Common myeloid progenitor, CD34-positive (primary cell): ENCODE data around the gene IKBKE.

Experiments
- CTCF ChIA-PET: fragments of 350-600 bp; sonication (Branson Sonifier 250); formaldehyde crosslinking; loops from one replicate; lab custom pipeline; 2021; ENCODE audit warnings: antibody characterized with exemption; lab: Charles Lee
- POLR2A ChIA-PET: fragments of 350-600 bp; sonication (Branson Sonifier 250); formaldehyde crosslinking; loops from one replicate; lab custom pipeline; 2021; ENCODE audit warnings: antibody characterized with exemption; lab: Charles Lee
- DNase-seq, 3 donors: peaks; one replicate each; pipeline versions ENCODE4 v3.0.0 to v3.0.0-alpha.2; 2013
- H3K27ac ChIP-seq, 2 experiments: 1 replicate in 1 of 2; 2 replicates in 1 of 2; pipeline ENCODE4 v1.7.0; 2013; ENCODE audit warnings: inconsistent platforms in 2 of 2, low read length in 2 of 2, mild to moderate bottlenecking in 2 of 2, low read depth in 1 of 2, moderate library complexity in 1 of 2; ENCODE audit not compliant: severe bottlenecking in 2 of 2, insufficient read depth in 1 of 2, poor library complexity in 1 of 2
- H3K27me3 ChIP-seq, 5 experiments: replicated peaks in 2 of 5; 1 replicate in 3 of 5; 2 replicates in 2 of 5; pipeline versions ENCODE4 v1.6.1 to v1.7.0; 2013; ENCODE audit warnings: low read length in 4 of 5, mild to moderate bottlenecking in 2 of 5, moderate library complexity in 2 of 5, inconsistent platforms in 1 of 5; ENCODE audit not compliant: insufficient read depth in 5 of 5, control insufficient read depth in 4 of 5
- H3K36me3 ChIP-seq, 4 experiments: 1 replicate in 2 of 4; 2 replicates in 2 of 4; pipeline versions ENCODE4 v1.6.1 to v1.7.0; 2013; ENCODE audit warnings: low read length in 3 of 4, control low read depth in 1 of 4, mild to moderate bottlenecking in 1 of 4; ENCODE audit not compliant: control insufficient read depth in 4 of 4, insufficient read depth in 4 of 4
- H3K4me1 ChIP-seq, 4 experiments: 1 replicate in 3 of 4; 2 replicates in 1 of 4; pipeline versions ENCODE4 v1.6.1 to v1.7.1; 2013; ENCODE audit warnings: low read length in 3 of 4, mild to moderate bottlenecking in 3 of 4, control low read depth in 1 of 4, inconsistent platforms in 1 of 4, moderate library complexity in 1 of 4; ENCODE audit not compliant: control insufficient read depth in 4 of 4, insufficient read depth in 4 of 4; ENCODE audit errors: control extremely low read depth in 1 of 4
- H3K4me3 ChIP-seq, 7 experiments: 1 replicate in 4 of 7; 2 replicates in 3 of 7; pipeline versions ENCODE4 v1.5.1 to v1.7.0; 2013; ENCODE audit warnings: mild to moderate bottlenecking in 7 of 7, low read length in 6 of 7, moderate library complexity in 6 of 7, inconsistent platforms in 2 of 7, low read depth in 2 of 7, control low read depth in 1 of 7; ENCODE audit not compliant: insufficient read depth in 4 of 7, control insufficient read depth in 1 of 7; ENCODE audit errors: extremely low read depth in 1 of 7
- H3K9me3 ChIP-seq, 5 experiments: 1 replicate in 4 of 5; 2 replicates in 1 of 5; pipeline versions ENCODE4 v1.6.1 to v1.7.1; 2013; ENCODE audit warnings: low read length in 4 of 5, mild to moderate bottlenecking in 2 of 5, inconsistent platforms in 1 of 5, low read depth in 1 of 5, moderate library complexity in 1 of 5; ENCODE audit not compliant: control insufficient read depth in 4 of 5, insufficient read depth in 2 of 5; ENCODE audit errors: control extremely low read depth in 1 of 5
- WGBS: methylation state at CpG from one replicate; pipeline ENCODE4 v1.1.5; 2013; ENCODE audit not compliant: insufficient coverage; 5-methylcytosine and 5-hydroxymethylcytosine counted together

Gene IKBKE

DNA sequence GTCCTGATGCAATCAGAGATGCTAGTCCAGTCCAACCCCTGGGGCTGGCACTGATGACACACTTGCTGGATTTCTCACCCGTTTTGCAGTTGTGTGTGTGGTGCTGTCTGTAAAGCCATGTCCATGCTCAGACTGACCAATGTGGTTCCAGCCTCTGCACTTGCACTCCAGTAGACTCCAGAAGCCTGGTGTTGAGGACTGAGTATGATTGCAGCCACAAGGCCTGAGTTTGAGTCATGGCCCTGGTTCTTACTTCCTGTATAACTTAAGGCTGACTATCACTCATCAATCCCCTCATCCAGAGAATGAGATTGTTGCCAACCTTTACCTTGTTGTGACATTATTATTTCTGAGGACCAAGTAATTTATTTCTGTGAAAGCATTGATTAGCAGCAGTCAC, 34.8 kb upstream of the IKBKE start:
- Histone ChIP-seq H3K4me1 (no peaks in the 10 kb centered on the region), H3K36me3 (peaks cover 0 to 58% (median 29%) of the 10 kb centered on the region in 4 experiments), H3K9me3 (no peaks in the 10 kb centered on the region), H3K27me3 (no peaks in the 10 kb centered on the region), H3K4me3 (no peak overlapping the region), H3K27ac (no peak overlapping the region)
- POLR2A ChIA-PET = interaction anchor here (1.2 kb wide), 1 partner anchor 14 kb away, joined by 3 read pairs; no protein-coding TSS in a partner anchor
- 100% methylated on average over 1 of the region's 1 CpG for WGBS
- CTCF ChIA-PET = no interaction called here
- no peak for DNase-seq

DNA sequence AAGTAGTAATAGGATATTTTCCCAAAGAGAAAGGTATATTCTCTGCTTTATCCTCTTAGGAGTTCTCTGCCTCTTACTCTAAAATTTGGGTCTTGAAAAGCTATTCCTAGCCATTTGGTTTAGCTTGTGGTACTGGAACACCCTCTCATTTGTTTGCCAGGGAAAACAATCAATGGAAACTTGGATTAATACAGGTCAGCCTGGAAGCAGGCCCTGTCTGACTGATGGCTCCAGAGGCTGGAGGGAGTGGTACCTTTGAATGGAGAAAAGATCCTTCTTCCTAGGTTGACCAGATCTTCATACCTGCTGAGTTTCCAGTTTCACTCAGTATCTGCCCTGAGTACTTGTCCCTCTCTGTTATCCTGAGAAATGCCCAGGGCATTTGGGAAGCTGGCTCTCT, 31.7 kb upstream of the IKBKE start:
- H3K27ac ChIP-seq = no peak overlapping the region
- H3K9me3 ChIP-seq = no peaks in the 10 kb centered on the region
- DNase-seq = no peak
- ChIA-PET CTCF (interaction anchor here (1.7 kb wide), 1 partner anchor 10 kb away, joined by 7 read pairs; no protein-coding TSS in a partner anchor), POLR2A (no interaction called here)
- no peaks in the 10 kb centered on the region for H3K4me1 ChIP-seq
- H3K36me3 ChIP-seq = peaks cover 0 to 57% (median 36%) of the 10 kb centered on the region in 4 experiments
- no peak overlapping the region for H3K4me3 ChIP-seq
- H3K27me3 ChIP-seq = no peaks in the 10 kb centered on the region

DNA sequence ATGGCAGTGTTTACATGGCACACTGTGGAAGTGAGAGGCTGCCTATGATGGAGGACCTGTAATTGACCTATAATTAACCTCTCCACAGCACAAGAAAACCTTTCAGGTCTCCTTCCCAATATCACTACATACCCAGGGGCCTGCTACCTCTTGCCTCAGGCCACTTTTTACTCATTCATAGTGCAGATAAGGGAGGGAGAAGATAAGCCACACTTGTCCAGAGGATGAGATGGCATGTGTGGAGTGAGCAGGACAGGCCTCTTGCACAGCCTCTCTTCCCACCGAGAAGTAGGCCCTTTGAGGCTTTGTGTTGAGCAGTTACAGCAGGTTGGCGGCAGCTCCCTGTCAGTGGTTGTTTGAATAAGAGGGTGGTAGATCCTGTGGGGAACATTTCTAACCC, 31.1 kb upstream of the IKBKE start:
- Histone ChIP-seq H3K27ac (no peak overlapping the region), H3K27me3 (no peaks in the 10 kb centered on the region), H3K9me3 (no peaks in the 10 kb centered on the region), H3K4me1 (no peaks in the 10 kb centered on the region), H3K36me3 (peaks cover 0 to 59% (median 36%) of the 10 kb centered on the region in 4 experiments), H3K4me3 (no peak overlapping the region)
- POLR2A ChIA-PET = no interaction called here
- CTCF ChIA-PET = no interaction called here
- DNase-seq = no peak
- 100% methylated on average over 1 of the region's 2 CpGs for WGBS

DNA sequence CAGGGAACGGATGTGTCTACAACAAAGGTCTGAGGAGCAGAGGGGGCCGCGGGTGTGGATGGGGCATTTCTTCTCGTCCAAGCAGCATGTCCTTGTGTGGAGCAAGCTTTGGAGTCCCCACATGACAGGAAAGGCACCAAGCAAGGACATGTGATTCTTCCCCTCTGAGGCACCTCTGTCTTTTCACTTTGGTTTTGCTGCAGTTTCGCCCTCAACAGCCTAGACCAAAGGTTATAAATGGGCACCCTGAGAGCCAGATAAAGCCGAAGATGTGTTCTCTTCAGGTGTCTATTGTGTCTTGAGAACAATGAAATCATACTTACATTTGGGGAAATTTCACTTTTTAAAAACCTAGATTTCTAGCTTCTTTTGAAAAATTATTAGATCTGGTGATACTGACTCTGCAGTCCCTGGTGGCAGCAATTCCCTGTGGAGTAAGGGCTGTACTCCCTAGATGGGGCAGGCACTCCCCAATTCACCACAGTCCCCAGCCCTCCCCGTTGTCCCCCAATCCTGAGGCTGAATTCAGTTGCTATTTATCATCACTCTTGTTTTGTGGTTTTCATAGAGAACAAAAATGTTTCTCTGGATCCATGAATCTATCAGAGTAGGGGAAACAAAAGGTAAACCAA, 28.8 kb upstream of the IKBKE start:
- H3K4me3 ChIP-seq = no peak overlapping the region
- H3K4me1 ChIP-seq = no peaks in the 10 kb centered on the region
- 97% methylated on average over 5 of the region's 7 CpGs for WGBS
- DNase-seq = no peak
- H3K9me3 ChIP-seq = no peaks in the 10 kb centered on the region
- H3K27ac ChIP-seq = no peak overlapping the region
- ChIA-PET CTCF (interaction anchor here (1.3 kb wide), 1 partner anchor 8 kb away, joined by 4 read pairs; no protein-coding TSS in a partner anchor), POLR2A (no interaction called here)
- H3K27me3 ChIP-seq = no peaks in the 10 kb centered on the region
- peaks cover 2 to 80% (median 43%) of the 10 kb centered on the region in 4 experiments for H3K36me3 ChIP-seq

DNA sequence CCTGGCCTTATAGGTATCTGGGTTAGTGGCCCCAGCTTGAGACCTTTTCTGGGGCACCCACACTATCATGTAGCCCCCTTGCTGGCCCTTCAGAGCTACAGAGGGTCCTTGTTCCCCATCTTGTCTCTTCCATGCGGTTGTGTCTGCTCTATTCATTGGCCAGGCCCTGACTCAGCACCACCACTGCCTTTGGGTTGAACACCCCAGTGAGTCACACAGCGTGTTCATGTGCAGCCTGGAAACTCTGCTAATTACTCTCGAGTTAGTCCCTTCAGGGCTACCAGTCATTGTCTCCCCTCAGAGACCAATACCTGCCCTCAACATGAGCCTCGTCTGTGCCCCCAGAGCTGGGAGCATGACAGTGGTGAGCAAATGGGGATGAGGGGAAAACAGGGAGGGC, 28.2 kb upstream of the IKBKE start:
- no peaks in the 10 kb centered on the region for H3K9me3 ChIP-seq
- H3K4me1 ChIP-seq = no peaks in the 10 kb centered on the region
- H3K36me3 ChIP-seq = peaks cover 2 to 77% (median 45%) of the 10 kb centered on the region in 4 experiments
- H3K4me3 ChIP-seq = no peak overlapping the region
- ChIA-PET POLR2A (no interaction called here), CTCF (interaction anchor here (1.2 to 1.3 kb wide), 2 partner anchors 8 to 12 kb away, joined by 4 read pairs; no protein-coding TSS in a partner anchor)
- H3K27ac ChIP-seq = no peak overlapping the region
- H3K27me3 ChIP-seq = no peaks in the 10 kb centered on the region
- no peak for DNase-seq
- WGBS = 100% methylated on average over 2 of the region's 4 CpGs

DNA sequence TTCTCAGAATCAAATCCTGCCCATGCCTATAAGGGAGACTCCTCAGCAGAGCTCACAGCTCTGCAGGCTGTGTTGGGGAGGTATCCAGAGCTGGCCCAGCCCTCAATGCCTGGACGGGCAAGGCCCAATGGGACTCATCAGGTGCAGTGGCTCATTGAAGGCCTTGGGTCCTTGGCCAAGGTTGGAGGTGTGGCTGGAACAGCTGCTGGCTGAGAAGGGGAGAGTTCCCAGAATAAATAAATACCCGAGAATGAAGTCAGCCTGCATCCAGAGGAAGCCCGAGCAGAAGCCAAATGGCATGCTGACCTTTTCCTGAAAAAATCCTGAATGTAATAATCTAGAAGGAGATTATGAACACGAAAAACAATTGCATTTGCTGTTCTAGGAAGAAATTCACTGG, 25.2 kb upstream of the IKBKE start:
- ChIA-PET POLR2A (interaction anchor here (1.1 kb wide), 1 partner anchor 26 kb away, joined by 3 read pairs; no protein-coding TSS in a partner anchor), CTCF (interaction anchor here (1.6 to 2.1 kb wide), 2 partner anchors 10 to 17 kb away, joined by 4 to 9 read pairs; no protein-coding TSS in a partner anchor)
- Histone ChIP-seq H3K4me3 (no peak overlapping the region), H3K9me3 (no peaks in the 10 kb centered on the region), H3K36me3 (peaks cover 4 to 64% (median 42%) of the 10 kb centered on the region in 4 experiments), H3K27ac (no peak overlapping the region), H3K4me1 (no peaks in the 10 kb centered on the region), H3K27me3 (no peaks in the 10 kb centered on the region)
- DNase-seq = no peak
- WGBS = 100% methylated on average over 4 of the region's 4 CpGs

DNA sequence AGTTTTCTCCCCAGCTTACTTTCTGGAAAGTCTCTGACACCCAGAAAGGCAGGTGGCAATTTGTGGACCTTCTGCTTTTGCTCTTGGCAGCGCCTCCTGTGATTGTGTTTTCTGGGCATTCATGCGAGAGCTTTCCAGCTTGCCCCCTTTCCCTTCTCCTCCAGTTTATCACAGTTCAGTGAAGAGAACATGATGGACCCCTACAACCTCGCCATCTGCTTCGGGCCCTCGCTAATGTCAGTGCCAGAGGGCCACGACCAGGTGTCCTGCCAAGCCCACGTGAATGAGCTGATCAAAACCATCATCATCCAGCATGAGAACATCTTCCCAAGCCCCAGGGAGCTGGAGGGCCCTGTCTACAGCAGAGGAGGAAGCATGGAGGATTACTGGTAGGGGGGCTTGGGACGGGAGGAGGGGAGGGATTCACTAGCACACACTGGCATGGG, 24.3 kb upstream of the IKBKE start:
- DNase-seq = no peak
- no peaks in the 10 kb centered on the region for H3K27me3 ChIP-seq
- no peaks in the 10 kb centered on the region for H3K4me1 ChIP-seq
- H3K27ac ChIP-seq = no peak overlapping the region
- 97% methylated on average over 5 of the region's 8 CpGs for WGBS
- ChIA-PET POLR2A (no interaction called here), CTCF (interaction anchor here (1.6 to 2.1 kb wide), 2 partner anchors 9 to 16 kb away, joined by 4 to 9 read pairs; no protein-coding TSS in a partner anchor)
- H3K36me3 ChIP-seq = peaks cover 4 to 64% (median 44%) of the 10 kb centered on the region in 4 experiments
- no peak overlapping the region for H3K4me3 ChIP-seq
- no peaks in the 10 kb centered on the region for H3K9me3 ChIP-seq
